HG03060 (cell line): ENCODE results near the gene SP5.
"Not testable (repeated sequence)": the region's sequence is repeated elsewhere in the genome, so short reads cannot be mapped to it uniquely, and the experiment has no call there.

Experiments
- ATAC-seq: cut with Tn5 transposase; IDR thresholded peaks from one replicate; pipeline ENCODE4 v1.9.1; 2021; ENCODE audit warnings: low read depth, moderate number of reproducible peaks; ENCODE audit not compliant: unreplicated experiment

SP5 gene

DNA sequence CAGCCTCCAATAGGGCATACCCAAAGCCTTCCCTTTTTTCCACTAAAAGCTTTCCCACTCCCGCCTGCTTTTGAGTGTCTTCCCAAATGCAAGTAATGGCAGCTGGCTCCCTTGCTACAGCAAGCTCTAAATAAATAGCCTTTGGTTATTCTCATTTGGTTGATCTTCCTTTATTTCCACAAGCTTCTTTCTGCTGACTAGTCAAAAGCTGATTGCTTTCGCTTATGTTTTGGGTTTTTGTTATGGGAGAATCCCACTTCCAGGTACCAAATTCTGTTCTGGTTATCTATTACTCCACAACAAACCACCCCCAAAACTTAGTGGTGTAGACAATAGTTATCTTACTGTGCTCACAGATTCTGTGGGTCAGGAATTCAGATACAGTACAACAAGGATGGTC, 22.3 kb downstream of the SP5 start:
- no peak for ATAC-seq

DNA sequence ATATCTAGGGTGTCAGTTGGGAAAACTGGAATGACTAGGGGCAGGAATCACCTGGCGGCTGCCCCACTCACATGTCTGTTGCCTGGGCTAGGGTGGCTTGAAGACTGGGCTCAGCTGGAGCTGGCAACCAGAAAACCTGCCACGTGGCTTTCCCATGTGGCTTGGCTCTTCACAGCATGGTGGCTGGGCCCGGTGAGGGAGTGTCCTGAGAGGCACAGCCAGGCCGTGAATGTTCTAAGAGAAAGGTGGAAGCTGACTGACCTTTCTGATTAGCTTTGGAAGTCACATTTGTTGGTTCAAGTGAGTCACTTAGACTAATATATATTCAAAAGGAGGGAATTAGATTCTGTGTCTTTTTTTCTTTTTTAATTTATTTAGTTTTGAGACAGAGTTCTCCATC, 22.7 kb downstream of the SP5 start:
- no peak for ATAC-seq

DNA sequence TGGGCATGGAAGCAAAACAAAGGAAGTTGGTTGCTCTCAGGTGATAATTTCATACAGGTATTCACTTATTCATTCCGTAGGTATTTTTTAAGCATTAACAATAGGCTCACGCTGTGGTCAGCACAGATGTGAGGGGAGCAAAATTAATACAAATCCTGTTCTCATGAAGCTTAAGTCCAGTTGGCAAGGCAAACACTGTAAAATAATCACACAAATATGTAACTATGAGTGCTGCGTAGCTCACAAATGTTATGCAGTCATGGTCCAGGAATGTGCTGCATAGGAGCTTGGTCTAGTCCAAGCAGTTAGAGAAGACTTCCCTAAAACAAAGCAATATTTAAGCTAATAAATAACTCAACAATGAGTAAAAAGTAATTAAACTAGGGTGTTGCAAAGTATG, 23.9 kb downstream of the SP5 start:
- no peak for ATAC-seq

DNA sequence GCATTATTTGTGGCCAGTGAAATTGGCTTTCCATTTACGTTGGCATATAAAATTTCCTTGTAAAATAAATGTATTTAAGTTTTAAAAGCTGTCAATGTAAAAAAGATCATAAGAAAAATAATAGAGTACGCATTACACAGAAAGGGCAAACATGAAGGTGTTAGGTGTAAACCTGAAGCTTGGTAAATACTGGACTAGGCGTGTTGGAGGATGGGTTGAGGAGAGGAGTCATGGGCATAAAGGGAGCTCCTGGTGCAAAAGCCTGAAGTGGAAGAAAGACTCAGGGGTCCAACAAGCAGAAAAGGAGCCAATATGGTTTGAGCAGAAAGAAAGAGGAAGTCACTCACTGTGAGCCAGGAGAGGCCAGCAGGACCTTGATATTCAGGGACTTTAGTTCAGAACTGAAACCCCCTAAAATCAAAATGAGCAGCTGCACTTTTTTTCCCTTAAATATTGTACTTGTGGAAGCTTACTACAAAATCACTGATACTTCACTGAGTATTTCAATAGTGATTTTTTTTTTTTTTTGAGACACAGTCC, 24.4 kb downstream of the SP5 start:
- ATAC-seq, result no peak

DNA sequence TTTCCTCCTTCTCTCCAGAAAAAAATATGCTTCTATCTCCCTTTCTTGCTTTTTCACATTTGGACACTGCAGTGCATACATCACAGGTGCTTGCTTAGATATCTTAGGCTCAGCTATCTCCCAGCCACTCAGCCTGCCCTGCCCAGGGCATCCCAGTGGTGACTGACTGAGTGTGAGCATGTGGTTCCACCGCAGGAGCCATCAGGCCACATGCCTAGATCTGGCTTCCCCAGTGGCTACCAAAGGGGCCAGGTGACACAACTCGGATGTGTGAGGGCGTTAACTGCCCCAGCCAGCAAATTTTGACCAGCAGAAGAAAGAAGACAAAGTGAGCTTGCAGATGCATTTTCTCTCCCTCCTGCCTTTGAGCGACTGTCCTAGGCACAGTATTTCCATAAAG, 25.5 kb downstream of the SP5 start:
- no peak for ATAC-seq

DNA sequence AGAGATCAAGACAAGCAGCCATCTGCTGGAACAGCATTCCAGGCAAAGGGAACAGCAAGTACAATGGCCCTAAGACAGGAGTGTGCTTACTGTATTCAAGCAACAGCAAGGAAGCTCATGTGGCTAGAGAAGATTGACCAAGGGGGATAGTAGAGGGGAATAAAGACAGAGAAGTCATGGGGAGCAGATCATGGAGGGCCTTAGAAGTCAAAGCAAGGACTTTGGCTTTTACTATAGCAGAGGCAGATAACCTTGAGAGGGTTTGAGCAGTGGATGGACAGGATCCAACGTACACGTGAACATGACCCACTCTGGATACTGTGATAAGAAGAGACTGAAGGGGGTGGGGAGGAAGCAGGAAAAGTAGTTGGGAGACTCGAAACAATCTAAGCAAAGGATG, 26.9 kb downstream of the SP5 start:
- ATAC-seq, result no peak

DNA sequence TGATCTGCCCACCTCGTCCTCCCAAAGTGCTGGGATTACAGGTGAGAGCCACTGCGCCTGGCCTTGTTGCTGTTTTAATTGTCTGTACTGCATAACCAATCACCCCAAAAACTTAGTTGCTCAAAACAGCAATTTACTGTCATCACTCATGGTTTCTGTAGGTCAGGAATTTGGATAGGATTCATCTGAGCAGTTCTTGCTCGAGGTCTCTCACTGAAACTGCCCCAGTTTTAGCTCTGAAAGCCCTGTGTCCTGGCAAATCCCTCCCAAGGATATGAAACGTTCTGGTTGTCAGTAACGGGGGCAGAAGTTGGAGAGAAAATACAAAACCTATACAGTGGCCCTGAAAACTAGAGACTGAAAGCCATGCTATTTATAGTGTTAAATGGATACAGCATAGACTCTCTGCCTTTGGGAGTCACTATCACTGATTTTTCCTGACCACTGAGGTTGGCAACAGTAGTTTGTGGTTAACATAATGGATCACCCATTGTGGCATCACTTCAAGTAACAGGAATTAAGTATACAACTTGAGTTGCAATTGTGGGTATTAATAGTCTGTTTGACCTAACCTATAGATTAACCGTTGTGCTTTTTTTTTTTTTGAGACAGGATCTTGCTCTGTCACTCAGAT, 27.9 kb downstream of the SP5 start:
- ATAC-seq, result no peak

DNA sequence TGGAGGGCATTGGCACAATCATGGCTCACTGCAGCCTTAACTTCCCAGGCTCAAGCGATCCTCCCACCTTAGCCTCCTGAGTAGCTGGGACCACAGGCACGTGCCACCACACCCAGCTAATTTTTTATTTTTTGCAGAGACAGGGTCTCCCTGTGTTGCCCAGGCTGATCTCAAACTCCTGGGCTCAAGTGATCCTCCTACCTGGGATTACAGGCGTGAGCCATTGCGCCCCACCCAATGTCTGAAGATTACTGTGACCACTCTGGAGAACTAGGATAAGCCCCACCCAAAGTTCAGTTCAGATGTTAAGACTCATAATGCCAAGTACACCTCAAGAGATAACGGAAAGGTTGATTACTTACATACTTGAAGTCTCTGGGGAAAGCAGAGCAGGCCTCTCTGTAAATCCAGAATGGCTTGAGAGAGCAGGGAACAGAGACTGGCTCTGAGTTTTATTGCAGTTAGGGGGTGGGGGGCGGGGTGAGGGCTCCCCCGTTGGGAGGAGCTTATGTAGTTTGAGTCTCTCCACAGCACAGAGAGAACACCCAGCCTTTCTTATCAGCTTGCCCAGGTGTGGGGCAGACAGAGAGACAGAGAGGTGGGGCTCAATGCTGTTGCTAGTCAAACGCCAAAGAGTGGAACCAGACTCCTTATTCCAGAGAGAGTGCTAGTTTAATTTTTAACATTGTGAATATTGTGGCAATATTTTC, 28.5 kb downstream of the SP5 start:
- no peak for ATAC-seq

DNA sequence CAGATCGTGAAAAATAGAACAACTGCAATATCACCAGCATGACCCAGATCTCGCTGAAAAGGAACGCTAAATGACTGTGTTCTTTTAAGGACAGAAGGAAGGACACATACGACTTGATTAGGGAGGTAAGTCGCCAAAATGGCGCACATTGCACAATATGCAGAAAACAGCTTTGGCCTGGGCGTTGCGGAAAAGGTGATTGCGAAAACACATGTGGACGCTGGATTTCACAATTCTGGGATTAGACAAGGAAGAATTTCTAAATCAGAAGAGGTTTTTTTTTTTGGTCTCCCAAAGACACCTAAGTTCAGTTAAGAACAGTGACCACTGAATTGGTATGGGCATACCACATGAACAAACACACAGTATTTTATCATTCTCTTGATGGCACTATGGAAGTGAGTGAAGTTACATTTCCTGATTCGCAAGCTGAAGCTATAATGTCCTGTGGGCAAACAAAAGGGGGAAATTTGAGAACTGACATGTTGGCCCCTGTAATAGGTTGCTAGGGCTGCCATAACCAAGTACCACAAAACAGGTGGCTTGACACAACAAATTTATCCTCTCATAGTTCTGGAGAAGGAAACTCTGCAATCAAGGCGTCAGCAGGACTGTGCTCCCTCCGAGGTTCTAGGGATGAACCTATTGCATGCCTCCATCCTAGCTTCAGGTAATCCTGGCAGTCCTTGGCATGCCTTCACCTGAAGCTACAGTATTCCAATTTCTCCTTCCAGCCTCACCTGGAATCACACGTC, 29.3 kb downstream of the SP5 start:
- ATAC-seq, result no peak

DNA sequence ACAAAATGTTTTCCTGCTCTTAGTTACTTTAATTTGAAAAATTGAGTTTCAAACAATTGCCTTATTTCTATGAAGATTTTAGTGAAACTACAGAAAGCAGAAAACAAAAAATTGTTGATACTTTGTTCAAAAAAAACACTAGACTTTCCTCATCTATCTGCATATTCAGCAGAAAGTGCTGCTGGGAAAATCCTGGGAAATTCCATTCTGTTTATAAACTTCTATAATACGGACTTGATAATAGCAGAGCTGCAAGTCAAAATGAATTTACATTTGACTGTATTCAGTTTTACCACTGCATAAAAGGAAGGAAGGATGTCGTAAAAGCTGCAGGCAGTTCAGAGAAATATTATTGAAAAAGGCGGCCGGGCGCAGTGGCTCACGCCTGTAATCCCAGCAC, 30.2 kb downstream of the SP5 start:
- ATAC-seq, result no peak

DNA sequence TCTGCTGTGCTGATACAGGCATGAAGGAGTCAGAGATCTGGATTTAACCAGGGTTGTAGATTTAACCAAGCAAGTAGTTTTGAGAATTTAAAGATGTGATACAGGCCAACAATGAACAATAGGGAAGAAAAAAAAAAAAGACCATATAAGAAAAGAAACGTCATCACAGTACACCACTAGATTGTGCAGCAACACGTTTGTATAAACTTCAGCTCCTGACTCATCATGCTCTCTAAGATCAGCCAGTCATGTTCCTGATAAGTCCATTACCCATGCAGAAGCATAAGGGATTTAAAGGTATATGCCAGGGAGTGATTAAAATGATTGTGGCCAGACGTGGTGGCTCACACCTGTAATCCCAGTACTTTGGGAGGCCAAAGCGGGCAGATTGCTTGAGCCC, 32.8 kb downstream of the SP5 start:
- no peak for ATAC-seq

DNA sequence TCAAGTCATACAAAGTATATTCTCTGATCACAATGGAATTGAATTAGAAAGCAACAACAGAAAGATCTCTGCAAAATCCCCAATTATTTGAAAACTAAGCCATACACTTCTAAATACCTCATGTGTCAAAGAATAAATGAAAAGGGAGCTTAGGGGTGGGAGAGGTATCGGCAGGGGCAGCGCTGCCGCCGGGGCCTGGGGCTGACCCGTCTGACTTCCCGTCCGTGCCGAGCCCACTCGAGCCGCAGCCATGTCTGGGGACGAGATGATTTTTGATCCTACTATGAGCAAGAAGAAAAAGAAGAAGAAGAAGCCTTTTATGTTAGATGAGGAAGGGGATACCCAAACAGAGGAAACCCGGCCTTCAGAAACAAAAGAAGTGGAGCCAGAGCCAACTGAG, 36.4 kb downstream of the SP5 start:
- ATAC-seq, result not testable (repeated sequence)

DNA sequence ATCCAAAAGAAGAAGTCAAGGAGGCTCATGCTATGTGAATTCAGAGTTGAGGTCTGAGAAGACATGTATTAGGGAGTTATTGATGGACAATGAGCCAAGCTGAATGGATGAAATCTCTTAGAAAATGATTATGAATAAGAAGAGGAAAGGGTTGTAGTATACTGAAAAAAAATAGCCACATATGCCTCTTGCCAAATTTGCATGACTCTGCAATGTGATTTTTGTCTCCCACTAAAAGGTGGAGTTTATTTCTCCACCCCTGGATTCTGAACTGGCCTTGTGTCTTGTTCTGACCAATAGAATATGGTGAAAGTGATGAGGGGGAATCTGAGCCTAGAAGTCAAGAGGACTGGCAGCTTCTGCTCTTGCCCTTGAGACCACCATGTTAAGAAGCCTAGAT, 46.4 kb downstream of the SP5 start:
- ATAC-seq, result no peak

DNA sequence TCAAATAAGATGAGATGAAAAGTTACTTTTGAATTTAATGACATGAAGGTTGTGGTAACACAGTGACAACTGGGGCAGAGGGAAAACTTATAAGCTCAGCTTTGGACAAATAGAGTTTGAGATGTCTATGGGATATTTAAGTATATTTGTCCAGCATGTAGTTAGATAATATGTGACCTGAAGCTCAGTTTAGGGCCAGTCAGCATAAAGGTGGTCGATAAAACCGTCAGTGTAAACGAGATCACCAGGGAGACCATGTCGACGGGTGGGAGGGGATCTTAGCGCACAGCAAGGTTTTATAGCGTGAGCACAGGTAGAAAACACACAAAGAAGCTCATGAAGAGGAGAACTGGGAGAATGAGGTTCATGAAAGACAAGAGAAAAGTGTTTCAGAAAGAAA, 47.6 kb downstream of the SP5 start:
- no peak for ATAC-seq

DNA sequence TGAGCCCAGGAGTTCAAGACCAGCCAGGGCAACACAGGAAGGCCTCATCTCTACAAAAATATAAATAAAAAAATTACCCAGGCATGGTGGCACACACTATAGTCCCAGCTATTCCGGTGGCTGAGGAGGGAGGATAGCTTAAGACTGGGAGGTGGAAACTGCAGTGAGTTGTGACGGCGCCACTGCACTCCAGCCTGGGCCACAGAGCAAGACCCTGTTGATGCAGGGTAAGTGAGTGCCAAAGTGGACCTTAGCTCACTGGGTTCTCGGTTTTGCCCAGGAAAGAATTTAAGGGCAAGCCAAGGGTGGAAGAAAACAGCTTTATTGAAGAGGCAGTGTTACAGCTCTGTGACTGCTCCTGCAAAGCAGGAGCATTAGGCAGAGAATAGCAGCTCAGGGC, 48.1 kb downstream of the SP5 start:
- no peak for ATAC-seq

DNA sequence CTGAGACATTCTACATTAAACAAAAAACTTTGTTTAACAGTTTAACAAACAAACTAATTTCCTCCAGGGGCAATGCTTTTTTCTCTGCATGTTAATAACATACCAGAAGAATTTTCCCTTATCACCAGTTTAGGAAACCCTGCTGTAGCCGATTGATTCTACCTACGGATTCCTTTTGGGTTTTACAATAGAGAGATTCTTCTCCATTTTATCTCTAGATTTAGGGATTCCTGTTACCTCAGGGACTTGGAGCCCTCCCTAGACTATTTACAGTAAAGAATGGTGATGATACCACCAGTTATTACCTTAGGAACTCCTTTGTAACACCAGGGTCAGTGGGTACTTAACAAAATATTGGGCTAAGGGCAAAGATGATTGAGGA, 49.7 kb downstream of the SP5 start:
- ATAC-seq, result no peak

DNA sequence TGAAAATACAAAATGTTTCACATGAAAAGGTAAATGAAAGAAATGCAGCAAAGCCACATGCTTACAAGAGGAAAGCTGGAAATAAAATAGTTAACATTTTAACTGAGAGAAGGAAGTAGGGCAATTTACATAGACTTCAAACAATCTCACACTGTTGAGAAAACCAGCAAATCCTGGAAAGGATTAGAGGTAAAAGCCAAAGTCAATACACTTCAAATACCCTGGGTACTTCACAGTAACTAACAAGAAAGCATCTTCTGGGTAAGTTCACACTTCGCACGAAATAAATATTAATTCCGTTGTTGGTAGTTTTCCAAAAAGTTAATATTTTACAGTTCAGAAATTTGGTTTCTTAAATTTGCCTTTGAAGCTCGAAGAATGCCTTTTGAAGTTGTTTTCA, 51.6 kb downstream of the SP5 start:
- no peak for ATAC-seq
